PC-9 (cell line): Measurements from ENCODE around the gene CNOT1. TPM values are rescaled to one million over a fixed set of nuclear protein-coding genes. Genes with fewer than 3 reads are reported as not detected.

Experiments
- BruUV-seq: library from RNA; stranded (reverse); fragments of 400-500 nt; replicated peaks from 2 replicates; lab custom pipeline; 2021; lab: Mats Ljungman, UMichigan
- CTCF ChIA-PET: fragments of 300-600 bp; sonication (Branson Sonifier 250); formaldehyde crosslinking; loops from one replicate; lab custom pipeline; 2022; ENCODE audit warnings: antibody characterized with exemption; lab: Charles Lee
- POLR2A ChIA-PET: fragments of 300-600 bp; sonication (Branson Sonifier 250); formaldehyde crosslinking; loops from one replicate; lab custom pipeline; 2022; ENCODE audit warnings: antibody characterized with exemption; ENCODE audit not compliant: unreplicated experiment; lab: Charles Lee
- DNase-seq, 2 experiments: peaks; one replicate each; pipeline versions ENCODE4 v3.0.0 to v3.0.0-alpha.2; 2015 to 2022; ENCODE audit warnings: mixed read lengths in 1 of 2
- H2AFZ ChIP-seq: fragments of 200-600 bp; sonication (generic); 2 replicates; pipeline ENCODE4 v1.8.1; 2017; ENCODE audit warnings: antibody characterized with exemption
- H3F3A ChIP-seq: fragments of 200-600 bp; sonication (generic); 2 replicates; pipeline ENCODE4 v1.8.1; 2017; ENCODE audit warnings: antibody characterized with exemption, mild to moderate bottlenecking, low read depth; ENCODE audit not compliant: insufficient read depth
- H3K27ac ChIP-seq: fragments of 200-600 bp; sonication (generic); 2 replicates; pipeline ENCODE4 v1.6.1; 2016; ENCODE audit warnings: mixed run types
- H3K27me3 ChIP-seq: fragments of 200-600 bp; sonication (generic); 2 replicates; pipeline ENCODE4 v1.6.1; 2016; ENCODE audit warnings: low read depth, mixed run types; ENCODE audit not compliant: insufficient read depth
- H3K36me3 ChIP-seq: fragments of 200-600 bp; sonication (generic); 2 replicates; pipeline ENCODE4 v1.6.1; 2016; ENCODE audit warnings: low read depth, mixed run types
- H3K4me1 ChIP-seq: fragments of 200-600 bp; sonication (generic); replicated peaks from 2 replicates; pipeline ENCODE4 v1.6.1; 2016; ENCODE audit warnings: mixed run types; ENCODE audit not compliant: insufficient read depth
- H3K4me2 ChIP-seq: fragments of 200-600 bp; sonication (generic); 2 replicates; pipeline ENCODE4 v1.6.1; 2017; ENCODE audit warnings: mixed run types
- H3K4me3 ChIP-seq: fragments of 200-600 bp; sonication (generic); 2 replicates; pipeline ENCODE4 v1.6.1; 2016; ENCODE audit warnings: mixed run types
- H3K79me2 ChIP-seq: fragments of 200-600 bp; sonication (generic); 2 replicates; pipeline ENCODE4 v1.6.1; 2017; ENCODE audit warnings: low read depth, mixed run types
- H3K9me2 ChIP-seq: fragments of 200-600 bp; sonication (generic); 2 replicates; pipeline ENCODE4 v1.8.1; 2017; ENCODE audit warnings: mild to moderate bottlenecking; ENCODE audit not compliant: insufficient read depth
- H3K9me3 ChIP-seq: fragments of 200-600 bp; sonication (generic); 2 replicates; pipeline ENCODE4 v1.8.1; 2016; ENCODE audit warnings: low read depth; ENCODE audit not compliant: insufficient read depth
- H4K20me1 ChIP-seq: fragments of 200-600 bp; sonication (generic); 2 replicates; pipeline ENCODE4 v1.8.1; 2017; ENCODE audit not compliant: insufficient read depth
- CTCF ChIP-seq: fragments of 200-600 bp; sonication (generic); conservative IDR thresholded peaks from 2 replicates; pipeline ENCODE4 v1.6.1; 2017; ENCODE audit warnings: mixed run types, antibody characterized with exemption, mild to moderate bottlenecking, moderate library complexity
- EZH2 ChIP-seq: fragments of 200-600 bp; sonication (generic); IDR thresholded peaks from 2 replicates; pipeline ENCODE4 v1.8.0; 2017; ENCODE audit warnings: antibody characterized with exemption, low read depth
- intact Hi-C: fragments of 100-400 bp; cut with micrococcal nuclease; formaldehyde crosslinking; loops from one replicate; pipeline ENCODE4 v1.10.0; 2022; ENCODE audit not compliant: unreplicated experiment
- total RNA-seq: library from RNA; stranded (reverse); gene quantifications from 2 replicates; pipeline ENCODE4 v1.2.3, GENCODE V29; 2021

Gene CNOT1
- total RNA-seq, 1 experiment from 2014 or later = 233 TPM

GRCh38 chr16:58499615-58500351 lies 129.8 kb downstream of the CNOT1 start, which contains the start of gene NDRG4:
NDRG4 (plus strand) TSS chr16:58500143; CDS start chr16:58500249, 106 bp downstream.
- no peaks in the 10 kb centered on the region for H3K9me2 ChIP-seq
- CTCF ChIA-PET = no interaction called here
- TF ChIP-seq CTCF = no peak
- TF ChIP-seq EZH2 = no peak
- no peaks in the 10 kb centered on the region for H3K36me3 ChIP-seq
- H3K4me2 ChIP-seq = peak within 1 kb of the TSS; percentile 60
- no peak within 1 kb of the TSS for H3K27ac ChIP-seq
- H3K9me3 ChIP-seq = no peaks in the 10 kb centered on the region
- H3F3A ChIP-seq = peaks cover 15% of the 10 kb centered on the region; the same call in 1 of the 2 replicates
- H3K27me3 ChIP-seq = no peaks in the 10 kb centered on the region
- H2AFZ ChIP-seq = no peak within 1 kb of the TSS
- intact Hi-C loops = no loop called here
- no peaks in the 10 kb centered on the region for H4K20me1 ChIP-seq
- DNase-seq = peak; percentile 61 to 74
- POLR2A ChIA-PET = interaction anchor here (0.6 kb wide), 3 partner anchors 119 to 576 kb away, joined by 3 to 5 read pairs (median 4); no protein-coding TSS in a partner anchor
- H3K4me3 ChIP-seq = peak within 1 kb of the TSS; percentile 11; the same call in 1 of the 2 replicates
- 0 out of 2 replicates have a peak, but pooled peaks cover 7% of the 10 kb centered on the region for H3K4me1 ChIP-seq
- no TSS peak for BruUV-seq
- H3K79me2 ChIP-seq = no peaks in the 10 kb centered on the region

- Histone ChIP-seq H3K27ac (no peak overlapping the region), H3K4me3 (no peak overlapping the region), H3K4me2 (no peak overlapping the region), H3K4me1 (0 out of 2 replicates have a peak, but pooled peaks cover 7% of the 10 kb centered on the region), H3K79me2 (no peaks in the 10 kb centered on the region), H4K20me1 (no peaks in the 10 kb centered on the region), H3K9me3 (no peaks in the 10 kb centered on the region), H3F3A (peaks cover 15% of the 10 kb centered on the region; the same call in 1 of the 2 replicates), H3K27me3 (no peaks in the 10 kb centered on the region), H2AFZ (no peak overlapping the region), H3K36me3 (no peaks in the 10 kb centered on the region), H3K9me2 (no peaks in the 10 kb centered on the region)
- CTCF ChIA-PET = no interaction called here
- DNase-seq = no peak
- POLR2A ChIA-PET = no interaction called here
- intact Hi-C loops = no loop called here
- TF ChIP-seq CTCF (no peak), EZH2 (no peak)
- BruUV-seq = no TSS peak
These were observed 130.5 kb downstream of the CNOT1 start for GRCh38 chr16:58499092-58499511.

GRCh38 chr16:58498341-58499091 lies 131.1 kb downstream of the CNOT1 start:
- H3K36me3 ChIP-seq = no peaks in the 10 kb centered on the region
- H3K27me3 ChIP-seq = no peaks in the 10 kb centered on the region
- no peak for DNase-seq
- no peak overlapping the region for H3K27ac ChIP-seq
- CTCF ChIA-PET = no interaction called here
- no TSS peak for BruUV-seq
- no peaks in the 10 kb centered on the region for H3K79me2 ChIP-seq
- TF ChIP-seq EZH2 (no peak), CTCF (no peak)
- H3K4me1 ChIP-seq = 0 out of 2 replicates have a peak, but pooled peaks cover 7% of the 10 kb centered on the region
- H3K4me2 ChIP-seq = no peak overlapping the region
- no peaks in the 10 kb centered on the region for H4K20me1 ChIP-seq
- POLR2A ChIA-PET = no interaction called here
- no peaks in the 10 kb centered on the region for H3K9me3 ChIP-seq
- H3F3A ChIP-seq = peaks cover 15% of the 10 kb centered on the region; the same call in 1 of the 2 replicates
- H2AFZ ChIP-seq = no peak overlapping the region
- H3K4me3 ChIP-seq = no peak overlapping the region
- H3K9me2 ChIP-seq = no peaks in the 10 kb centered on the region
- intact Hi-C loops = no loop called here
